Mesenchymal stem cell (in vitro differentiated cells and primary cell): Measurements from ENCODE around the gene CCDC148.

Source experiments
- DNase-seq: peaks from one replicate; pipeline ENCODE4 v3.0.0-alpha.2; 2013
- H2AFZ ChIP-seq: one replicate; pipeline ENCODE4 v1.6.1; 2013; ENCODE audit warnings: low read depth, mild to moderate bottlenecking, control low read depth, inconsistent platforms, low read length, moderate library complexity
- H2AK5ac ChIP-seq: 2 replicates; pipeline ENCODE4 v1.6.1; 2013; ENCODE audit warnings: low read length, moderate library complexity, mild to moderate bottlenecking, inconsistent platforms; ENCODE audit not compliant: severe bottlenecking
- H2BK120ac ChIP-seq: one replicate; pipeline ENCODE4 v1.6.1; 2013; ENCODE audit warnings: low read depth, mild to moderate bottlenecking, inconsistent platforms, low read length, moderate library complexity
- H2BK12ac ChIP-seq, 2 experiments: one replicate each; pipeline ENCODE4 v1.6.1; 2013; ENCODE audit warnings: inconsistent platforms in 2 of 2, low read length in 2 of 2, mild to moderate bottlenecking in 2 of 2, moderate library complexity in 2 of 2, control low read depth in 1 of 2
- H2BK15ac ChIP-seq: one replicate; pipeline ENCODE4 v1.6.1; 2013; ENCODE audit warnings: mild to moderate bottlenecking, low read depth, inconsistent platforms; ENCODE audit not compliant: poor library complexity, severe bottlenecking
- H2BK5ac ChIP-seq: 2 replicates; pipeline ENCODE4 v1.6.1; 2013; ENCODE audit warnings: low read depth, mild to moderate bottlenecking, low read length, control low read depth, inconsistent platforms; ENCODE audit not compliant: poor library complexity, severe bottlenecking
- H3K14ac ChIP-seq, 2 experiments: one replicate each; pipeline ENCODE4 v1.6.1; 2013; ENCODE audit warnings: inconsistent platforms in 2 of 2, low read length in 2 of 2, control low read depth in 1 of 2, mild to moderate bottlenecking in 1 of 2, moderate library complexity in 1 of 2
- H3K18ac ChIP-seq, 2 experiments: one replicate each; pipeline ENCODE4 v1.6.1; 2013; ENCODE audit warnings: inconsistent platforms in 2 of 2, low read length in 2 of 2, control low read depth in 1 of 2, low read depth in 1 of 2, mild to moderate bottlenecking in 1 of 2
- H3K23ac ChIP-seq, 2 experiments: one replicate each; pipeline ENCODE4 v1.6.1; 2013; ENCODE audit warnings: inconsistent platforms in 2 of 2, low read length in 2 of 2, mild to moderate bottlenecking in 2 of 2, moderate library complexity in 2 of 2, control low read depth in 1 of 2
- H3K27ac ChIP-seq: 2 replicates; pipeline ENCODE4 v1.5.1; 2013; ENCODE audit warnings: mild to moderate bottlenecking, moderate library complexity, low read length, control low read depth, inconsistent platforms; ENCODE audit not compliant: poor library complexity, severe bottlenecking
- H3K27me3 ChIP-seq, 2 experiments: 2 replicates each; pipeline versions ENCODE4 v1.6.1 to v1.7.0; 2013; ENCODE audit warnings: low read length in 2 of 2, mild to moderate bottlenecking in 2 of 2, moderate library complexity in 2 of 2, control low read depth in 1 of 2, inconsistent platforms in 1 of 2; ENCODE audit not compliant: control insufficient read depth in 1 of 2, insufficient read depth in 1 of 2
- H3K36me3 ChIP-seq, 2 experiments: 2 replicates each; pipeline versions ENCODE4 v1.6.1 to v1.7.0; 2013; ENCODE audit warnings: low read length in 2 of 2, control low read depth in 1 of 2, inconsistent platforms in 1 of 2, low read depth in 1 of 2, mild to moderate bottlenecking in 1 of 2; ENCODE audit not compliant: insufficient read depth in 2 of 2, control insufficient read depth in 1 of 2
- H3K4ac ChIP-seq, 2 experiments: one replicate each; pipeline ENCODE4 v1.6.1; 2013; ENCODE audit warnings: inconsistent platforms in 2 of 2, low read length in 2 of 2, mild to moderate bottlenecking in 2 of 2, moderate library complexity in 2 of 2, control low read depth in 1 of 2, low read depth in 1 of 2
- H3K4me1 ChIP-seq: 2 replicates; pipeline ENCODE4 v1.6.1; 2013; ENCODE audit warnings: low read depth, low read length, control low read depth; ENCODE audit not compliant: control insufficient read depth, insufficient read depth
- H3K4me2 ChIP-seq: 2 replicates; pipeline ENCODE4 v1.6.1; 2013; ENCODE audit warnings: low read length, mild to moderate bottlenecking, inconsistent platforms; ENCODE audit not compliant: poor library complexity, severe bottlenecking
- H3K4me3 ChIP-seq, 2 experiments: 2 replicates each; pipeline versions ENCODE4 v1.5.1 to v1.7.0; 2013; ENCODE audit warnings: low read length in 2 of 2, mild to moderate bottlenecking in 2 of 2, control low read depth in 1 of 2, low read depth in 1 of 2; ENCODE audit not compliant: insufficient read depth in 1 of 2
- H3K79me1 ChIP-seq: replicated peaks from 2 replicates; pipeline ENCODE4 v1.6.1; 2013; ENCODE audit warnings: mild to moderate bottlenecking, control low read depth, low read length, inconsistent platforms; ENCODE audit not compliant: poor library complexity, severe bottlenecking
- H3K9ac ChIP-seq: 2 replicates; pipeline ENCODE4 v1.7.0; 2013; ENCODE audit warnings: mild to moderate bottlenecking, low read length, moderate library complexity
- H3K9me3 ChIP-seq: 2 replicates; pipeline ENCODE4 v1.7.0; 2013; ENCODE audit warnings: mild to moderate bottlenecking, low read length; ENCODE audit not compliant: control insufficient read depth
- H4K8ac ChIP-seq: one replicate; pipeline ENCODE4 v1.6.1; 2013; ENCODE audit warnings: inconsistent platforms, mild to moderate bottlenecking, low read length, moderate library complexity
- H4K91ac ChIP-seq: one replicate; pipeline ENCODE4 v1.6.1; 2013; ENCODE audit warnings: mild to moderate bottlenecking, low read length, inconsistent platforms
- WGBS: methylation state at CpG from one replicate; pipeline ENCODE4 v1.1.7; 2013; ENCODE audit warnings: mixed read lengths; 5-methylcytosine and 5-hydroxymethylcytosine counted together

The CCDC148 gene

GRCh38 chr2:158391361-158391760 is 65.2 kb downstream of the CCDC148 start:
- Histone ChIP-seq H3K9me3 (no peaks in the 10 kb centered on the region), H2BK15ac (no peak overlapping the region), H3K4ac (no peak overlapping the region), H2BK12ac (no peak overlapping the region), H3K9ac (no peak overlapping the region), H3K14ac (no peak overlapping the region), H2AFZ (no peak overlapping the region), H4K91ac (no peak overlapping the region), H3K36me3 (no peaks in the 10 kb centered on the region), H2AK5ac (no peak overlapping the region), H3K79me1 (no peaks in the 10 kb centered on the region), H3K23ac (no peak overlapping the region), H3K4me1 (peaks cover 3% of the 10 kb centered on the region), H2BK5ac (no peak overlapping the region), H3K4me2 (no peak overlapping the region), H3K27me3 (no peaks in the 10 kb centered on the region), H3K4me3 (no peak overlapping the region), H2BK120ac (no peak overlapping the region), H3K27ac (no peak overlapping the region), H4K8ac (no peak overlapping the region), H3K18ac (no peak overlapping the region)
- no peak for DNase-seq

- Histone ChIP-seq H2AFZ (no peak overlapping the region), H3K18ac (no peak overlapping the region), H2BK120ac (no peak overlapping the region), H4K8ac (no peak overlapping the region), H3K14ac (no peak overlapping the region), H3K4me1 (no peaks in the 10 kb centered on the region), H3K9ac (no peak overlapping the region), H2AK5ac (no peak overlapping the region), H3K23ac (no peak overlapping the region), H3K27ac (no peak overlapping the region), H3K79me1 (no peaks in the 10 kb centered on the region), H3K36me3 (no peaks in the 10 kb centered on the region), H2BK12ac (no peak overlapping the region), H3K27me3 (no peaks in the 10 kb centered on the region), H3K4ac (no peak overlapping the region), H3K9me3 (no peaks in the 10 kb centered on the region), H3K4me3 (no peak overlapping the region), H2BK5ac (no peak overlapping the region), H4K91ac (no peak overlapping the region), H3K4me2 (no peak overlapping the region), H2BK15ac (no peak overlapping the region)
- WGBS: 100% methylated on average over 1 of the region's 1 CpG
- no peak for DNase-seq
Observed at GRCh38 chr2:158388159-158388558, 68.4 kb downstream of the CCDC148 start.

- no peak overlapping the region for H3K4me3 ChIP-seq
- H3K27ac ChIP-seq: no peak overlapping the region
- H3K9me3 ChIP-seq: peaks cover 5% of the 10 kb centered on the region
- no peak overlapping the region for H2BK120ac ChIP-seq
- H3K36me3 ChIP-seq: no peaks in the 10 kb centered on the region
- H2AK5ac ChIP-seq: no peak overlapping the region
- no peaks in the 10 kb centered on the region for H3K79me1 ChIP-seq
- no peak overlapping the region for H2AFZ ChIP-seq
- no peaks in the 10 kb centered on the region for H3K27me3 ChIP-seq
- H3K4me1 ChIP-seq: no peaks in the 10 kb centered on the region
- no peak overlapping the region for H3K4ac ChIP-seq
- H3K18ac ChIP-seq: no peak overlapping the region
- no peak overlapping the region for H2BK5ac ChIP-seq
- H3K9ac ChIP-seq: no peak overlapping the region
- H2BK12ac ChIP-seq: no peak overlapping the region
- no peak overlapping the region for H3K14ac ChIP-seq
- no peak overlapping the region for H3K23ac ChIP-seq
- no peak overlapping the region for H4K91ac ChIP-seq
- no peak overlapping the region for H3K4me2 ChIP-seq
- no peak overlapping the region for H4K8ac ChIP-seq
- no peak overlapping the region for H2BK15ac ChIP-seq
- DNase-seq: no peak
Observed at GRCh38 chr2:158385646-158386045, 70.9 kb downstream of the CCDC148 start.

- Histone ChIP-seq H3K27me3 (no peaks in the 10 kb centered on the region), H3K14ac (no peak overlapping the region), H3K18ac (no peak overlapping the region), H3K23ac (no peak overlapping the region), H4K91ac (no peak overlapping the region), H2BK15ac (no peak overlapping the region), H2BK12ac (no peak overlapping the region), H3K9ac (no peak overlapping the region), H3K27ac (no peak overlapping the region), H3K4me1 (no peaks in the 10 kb centered on the region), H2AK5ac (no peak overlapping the region), H3K36me3 (no peaks in the 10 kb centered on the region), H2BK5ac (no peak overlapping the region), H3K9me3 (peaks cover 5% of the 10 kb centered on the region), H4K8ac (no peak overlapping the region), H3K4ac (no peak overlapping the region), H2AFZ (no peak overlapping the region), H3K4me2 (no peak overlapping the region), H3K4me3 (no peak overlapping the region), H2BK120ac (no peak overlapping the region), H3K79me1 (no peaks in the 10 kb centered on the region)
- DNase-seq: no peak
- WGBS: no CpG with 5 or more reads among the region's 3 CpGs
Observed at GRCh38 chr2:158381978-158382377, 74.6 kb downstream of the CCDC148 start.
